Large intestine (tissue), 3 donors: ENCODE measurements around the gene SLX1A. TPM values are rescaled to one million over a fixed set of nuclear protein-coding genes. Genes with fewer than 3 reads are reported as not detected.
"Not testable (repeated sequence)": the region's sequence is repeated elsewhere in the genome, so short reads cannot be mapped to it uniquely, and the experiment has no call there.

Experiments used
- DNase-seq, 2 donors: peaks; one replicate each; pipeline versions ENCODE4 v3.0.0 to v3.0.0-alpha.2; 2013
- H3K27ac ChIP-seq: one replicate; pipeline ENCODE4 v1.5.1; 2013; ENCODE audit warnings: low read length
- H3K27me3 ChIP-seq: 2 replicates; pipeline ENCODE4 v1.6.1; 2013; ENCODE audit warnings: low read length; ENCODE audit not compliant: control insufficient read depth, insufficient read depth
- H3K36me3 ChIP-seq: 2 replicates; pipeline ENCODE4 v1.6.1; 2013; ENCODE audit warnings: low read length; ENCODE audit not compliant: control insufficient read depth, insufficient read depth
- H3K4me1 ChIP-seq: one replicate; pipeline ENCODE4 v1.6.1; 2013; ENCODE audit warnings: low read length; ENCODE audit not compliant: control insufficient read depth, insufficient read depth
- H3K4me3 ChIP-seq: one replicate; pipeline ENCODE4 v1.5.1; 2013; ENCODE audit warnings: low read length
- H3K9me3 ChIP-seq: one replicate; pipeline ENCODE4 v1.6.1; 2013; ENCODE audit warnings: mild to moderate bottlenecking, low read depth, low read length, moderate library complexity; ENCODE audit not compliant: control insufficient read depth
- WGBS: methylation state at CpG from one replicate; pipeline ENCODE4 v1.1.5; 2013; ENCODE audit warnings: low lambda C conversion rate; ENCODE audit not compliant: insufficient coverage; 5-methylcytosine and 5-hydroxymethylcytosine counted together
- polyA plus RNA-seq: library from polyadenylated mRNA; unstranded; fragments of 120-200 nt; gene quantifications from one replicate; pipeline ENCODE4 v1.2.1, GENCODE V29; 2013

Gene SLX1A
- polyA plus RNA-seq, 1 donor = 74.9 TPM

DNA sequence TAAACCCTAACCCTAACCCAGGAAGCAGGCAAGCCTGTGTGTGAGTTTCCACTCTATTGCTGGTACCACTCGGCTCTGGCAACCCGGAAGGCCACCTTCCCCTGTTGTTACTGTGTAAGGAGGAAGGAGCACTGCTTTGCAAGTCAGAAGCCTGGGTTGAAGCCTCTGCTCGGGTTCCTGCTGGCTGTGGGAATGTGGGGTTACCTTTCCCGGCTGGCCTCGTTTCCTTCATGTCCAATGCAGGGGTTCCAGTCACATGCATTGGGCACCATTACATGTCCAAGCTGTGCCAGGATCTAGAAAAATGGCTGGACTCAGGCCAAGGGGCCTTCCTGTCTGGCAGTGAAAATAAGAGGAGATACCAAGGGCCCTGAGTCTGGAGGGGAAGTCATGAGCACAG is 23.4 kb downstream of the SLX1A start:
- no CpG with 5 or more reads among the region's 5 CpGs for WGBS
- not testable (repeated sequence) for H3K27me3 ChIP-seq, DNase-seq, H3K27ac ChIP-seq, H3K36me3 ChIP-seq, H3K4me1 ChIP-seq, H3K9me3 ChIP-seq, H3K4me3 ChIP-seq

Other genes starting within 250 kb of the SLX1A start
- gene TMEM219, start 231.8 kb upstream of the SLX1A start, polyA plus RNA-seq = 160 TPM
- gene TAOK2, start 220.0 kb upstream of the SLX1A start, polyA plus RNA-seq = 46.6 TPM
- 12.0 TPM for gene HIRIP3, start 198.3 kb upstream of the SLX1A start, polyA plus RNA-seq
- 60.5 TPM for gene INO80E, start 197.6 kb upstream of the SLX1A start, polyA plus RNA-seq
- 4.2 TPM for gene DOC2A, start 182.8 kb upstream of the SLX1A start, polyA plus RNA-seq
- gene C16orf92, start 170.7 kb upstream of the SLX1A start, polyA plus RNA-seq = not detected
- 3.2 TPM for gene TLCD3B, start 162.6 kb upstream of the SLX1A start, polyA plus RNA-seq
- gene ALDOA, start 128.1 kb upstream of the SLX1A start, polyA plus RNA-seq = 421 TPM
- 97.9 TPM for gene PPP4C, start 117.9 kb upstream of the SLX1A start, polyA plus RNA-seq
- gene TBX6, start 102.0 kb upstream of the SLX1A start, polyA plus RNA-seq = 1.4 TPM
- gene YPEL3, start 97.7 kb upstream of the SLX1A start, polyA plus RNA-seq = 64.5 TPM
- gene GDPD3, start 80.3 kb upstream of the SLX1A start, polyA plus RNA-seq = 18.1 TPM
- gene MAPK3, start 70.7 kb upstream of the SLX1A start, polyA plus RNA-seq = 165 TPM
- gene CORO1A, start 10.3 kb upstream of the SLX1A start, polyA plus RNA-seq = 36.7 TPM
- 57.9 TPM for gene BOLA2B, start 209 bp upstream of the SLX1A start, polyA plus RNA-seq
- gene SULT1A3, start 5.4 kb downstream of the SLX1A start, polyA plus RNA-seq = 46.4 TPM
- 17.6 TPM for gene NPIPB13, start 54.6 kb downstream of the SLX1A start, polyA plus RNA-seq
- gene CD2BP2, start 161.4 kb downstream of the SLX1A start, polyA plus RNA-seq = 43.5 TPM
- gene TBC1D10B, start 176.6 kb downstream of the SLX1A start, polyA plus RNA-seq = 41.5 TPM
- gene MYL11, start 180.9 kb downstream of the SLX1A start, polyA plus RNA-seq = 14.6 TPM
- 5.4 TPM for gene SEPTIN1, start 188.7 kb downstream of the SLX1A start, polyA plus RNA-seq
- 6.4 TPM for gene ZNF48, start 201.5 kb downstream of the SLX1A start, polyA plus RNA-seq
- gene ZNF771, start 213.7 kb downstream of the SLX1A start, polyA plus RNA-seq = 4.0 TPM
- 41.6 TPM for gene DCTPP1, start 236.2 kb downstream of the SLX1A start, polyA plus RNA-seq